Keratinocyte (primary cell): ENCODE data around the gene CUEDC1.

Source experiments
- CTCF ChIP-seq, 3 experiments: IDR thresholded peaks in 1 of 3; conservative IDR thresholded peaks in 1 of 3; optimal IDR thresholded peaks in 1 of 3; 2 replicates in 2 of 3; 3 replicates in 1 of 3; pipeline versions ENCODE3 to v1.5.1; 2011; ENCODE audit warnings: low read length in 3 of 3, mild to moderate bottlenecking in 3 of 3, moderate library complexity in 2 of 3, control low read depth in 1 of 3, inconsistent platforms in 1 of 3; ENCODE audit not compliant: insufficient read depth in 2 of 3; ENCODE audit errors: extremely low read depth in 1 of 3
- EZH2 ChIP-seq: IDR thresholded peaks from one replicate; pipeline ENCODE4 v1.6.1; 2012; ENCODE audit warnings: inconsistent platforms, mild to moderate bottlenecking, low read length, moderate library complexity

- TF ChIP-seq CTCF (optimal IDR thresholded peaks at IDR 0.05 in 1 of 3, IDR thresholded peaks at IDR 0.05 in 1 of 3, conservative IDR thresholded peaks at IDR 0.05 in 1 of 3; ENCODE audit: extremely low read depth in 1 of 3, insufficient read depth in 2 of 3, low read length in 3 of 3) (no peak), EZH2 (no peak)
Measured at GRCh38 chr17:57861790-57862693, 93.2 kb downstream of the CUEDC1 start.
